Osteoblast (primary cell): ENCODE data around the gene ZNF804A. TPM values are rescaled to one million over a fixed set of nuclear protein-coding genes. Genes with fewer than 3 reads are reported as not detected.

Source experiments
- DNase-seq: peaks from one replicate; pipeline ENCODE4 v3.0.0; 2011; ENCODE audit warnings: low spot score, mixed read lengths; ENCODE audit not compliant: insufficient read length; ENCODE audit errors: missing footprints
- H2AFZ ChIP-seq: 2 replicates; pipeline ENCODE4 v1.6.0; 2011; ENCODE audit warnings: mild to moderate bottlenecking, low read length
- H3K27ac ChIP-seq: 2 replicates; pipeline ENCODE4 v1.5.1; 2011; ENCODE audit warnings: mild to moderate bottlenecking, low read depth, low read length, moderate library complexity
- H3K27me3 ChIP-seq: 2 replicates; pipeline ENCODE4 v1.6.0; 2012; ENCODE audit warnings: mild to moderate bottlenecking, control low read depth, inconsistent platforms, low read length, moderate library complexity; ENCODE audit not compliant: insufficient read depth
- H3K36me3 ChIP-seq: 2 replicates; pipeline ENCODE4 v1.5.1; 2011; ENCODE audit warnings: mild to moderate bottlenecking, low read length, control low read depth, moderate library complexity; ENCODE audit not compliant: insufficient read depth
- H3K4me1 ChIP-seq: 2 replicates; pipeline ENCODE4 v1.5.1; 2011; ENCODE audit warnings: mild to moderate bottlenecking, low read length, control low read depth, moderate library complexity; ENCODE audit not compliant: insufficient read depth
- H3K4me2 ChIP-seq: 2 replicates; pipeline ENCODE4 v1.6.0; 2011; ENCODE audit warnings: mild to moderate bottlenecking, low read length; ENCODE audit not compliant: insufficient read depth
- H3K4me3 ChIP-seq: fragments of 200-600 bp; sonication (generic); 3 replicates; pipeline ENCODE4 v1.5.1; 2012; ENCODE audit warnings: mild to moderate bottlenecking, low read length, inconsistent platforms; ENCODE audit not compliant: insufficient read depth
- H3K79me2 ChIP-seq: 2 replicates; pipeline ENCODE4 v1.6.0; 2012; ENCODE audit warnings: mild to moderate bottlenecking, low read length, control low read depth, inconsistent platforms; ENCODE audit not compliant: insufficient read depth
- H3K9me3 ChIP-seq: 2 replicates; pipeline ENCODE4 v1.5.1; 2011; ENCODE audit warnings: low read depth, low read length, control low read depth
- H4K20me1 ChIP-seq: 2 replicates; pipeline ENCODE4 v1.6.0; 2012; ENCODE audit warnings: mild to moderate bottlenecking, low read length, control low read depth; ENCODE audit not compliant: insufficient read depth
- total RNA-seq: library from RNA; depleted of rRNA; stranded (reverse); fragments of >200 nt; gene quantifications from 2 replicates; pipeline ENCODE4 v1.2.3, GENCODE V29; 2012
- TF ChIP-seq, protein P1 (sequence below): IDR thresholded peaks from 2 replicates; pipeline ENCODE4 v1.5.1; 2011; ENCODE audit warnings: mild to moderate bottlenecking, low read depth, low read length, moderate library complexity; ENCODE audit errors: extremely low read depth

ZNF804A gene
- total RNA-seq, 1 donor: not detected

DNA sequence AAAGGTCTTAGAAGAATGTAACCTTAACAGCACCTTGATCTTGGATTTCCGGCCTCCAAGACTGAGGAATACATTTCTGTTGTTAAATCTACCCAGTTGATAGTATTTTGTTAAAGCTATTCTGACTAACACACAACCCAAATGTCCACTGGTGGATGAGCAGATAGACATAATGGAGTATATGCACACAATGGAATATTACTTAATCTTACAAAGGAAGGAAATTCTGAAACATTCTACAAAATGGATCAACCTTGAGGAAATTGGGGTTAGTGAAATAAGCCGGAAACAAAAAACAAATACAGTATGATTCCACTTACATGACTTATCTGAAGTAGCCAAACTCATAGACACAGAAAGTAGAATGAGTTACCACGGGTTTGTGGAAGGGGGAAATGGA lies 168.7 kb downstream of the ZNF804A start:
- Histone ChIP-seq H3K4me2 (no peak overlapping the region), H3K27ac (no peak overlapping the region), H3K4me1 (no peaks in the 10 kb centered on the region), H2AFZ (no peak overlapping the region), H3K9me3 (no peaks in the 10 kb centered on the region), H3K4me3 (no peak overlapping the region), H3K79me2 (no peaks in the 10 kb centered on the region), H3K36me3 (no peaks in the 10 kb centered on the region), H4K20me1 (no peaks in the 10 kb centered on the region), H3K27me3 (no peaks in the 10 kb centered on the region)
- TF ChIP-seq, protein P1, sequence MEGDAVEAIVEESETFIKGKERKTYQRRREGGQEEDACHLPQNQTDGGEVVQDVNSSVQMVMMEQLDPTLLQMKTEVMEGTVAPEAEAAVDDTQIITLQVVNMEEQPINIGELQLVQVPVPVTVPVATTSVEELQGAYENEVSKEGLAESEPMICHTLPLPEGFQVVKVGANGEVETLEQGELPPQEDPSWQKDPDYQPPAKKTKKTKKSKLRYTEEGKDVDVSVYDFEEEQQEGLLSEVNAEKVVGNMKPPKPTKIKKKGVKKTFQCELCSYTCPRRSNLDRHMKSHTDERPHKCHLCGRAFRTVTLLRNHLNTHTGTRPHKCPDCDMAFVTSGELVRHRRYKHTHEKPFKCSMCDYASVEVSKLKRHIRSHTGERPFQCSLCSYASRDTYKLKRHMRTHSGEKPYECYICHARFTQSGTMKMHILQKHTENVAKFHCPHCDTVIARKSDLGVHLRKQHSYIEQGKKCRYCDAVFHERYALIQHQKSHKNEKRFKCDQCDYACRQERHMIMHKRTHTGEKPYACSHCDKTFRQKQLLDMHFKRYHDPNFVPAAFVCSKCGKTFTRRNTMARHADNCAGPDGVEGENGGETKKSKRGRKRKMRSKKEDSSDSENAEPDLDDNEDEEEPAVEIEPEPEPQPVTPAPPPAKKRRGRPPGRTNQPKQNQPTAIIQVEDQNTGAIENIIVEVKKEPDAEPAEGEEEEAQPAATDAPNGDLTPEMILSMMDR: no peak
- DNase-seq: no peak

DNA sequence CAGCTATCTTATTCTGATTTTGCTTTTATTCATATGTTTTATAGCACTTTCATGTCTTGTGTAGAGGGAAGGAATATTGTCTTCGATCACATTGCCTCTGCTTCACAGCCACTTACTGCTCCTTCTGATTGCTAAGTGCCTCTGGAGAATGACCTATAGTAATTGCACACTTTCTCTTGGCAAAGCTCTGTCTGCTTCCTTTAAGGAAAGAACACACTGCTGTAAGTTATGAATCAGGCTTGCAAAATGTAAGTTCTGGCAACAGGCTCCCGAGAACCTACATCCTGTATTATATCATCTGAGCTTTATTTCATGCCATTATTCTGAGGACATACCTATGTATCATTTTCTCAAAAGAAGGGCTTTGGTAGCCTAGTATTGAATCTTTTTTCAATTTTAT lies 170.7 kb downstream of the ZNF804A start:
- no peak overlapping the region for H3K4me3 ChIP-seq
- H3K27ac ChIP-seq: no peak overlapping the region
- no peaks in the 10 kb centered on the region for H4K20me1 ChIP-seq
- H3K36me3 ChIP-seq: no peaks in the 10 kb centered on the region
- no peak for DNase-seq
- no peaks in the 10 kb centered on the region for H3K9me3 ChIP-seq
- no peaks in the 10 kb centered on the region for H3K27me3 ChIP-seq
- H3K4me1 ChIP-seq: no peaks in the 10 kb centered on the region
- no peak overlapping the region for H3K4me2 ChIP-seq
- TF ChIP-seq, protein P1: no peak
- no peak overlapping the region for H2AFZ ChIP-seq
- H3K79me2 ChIP-seq: no peaks in the 10 kb centered on the region

DNA sequence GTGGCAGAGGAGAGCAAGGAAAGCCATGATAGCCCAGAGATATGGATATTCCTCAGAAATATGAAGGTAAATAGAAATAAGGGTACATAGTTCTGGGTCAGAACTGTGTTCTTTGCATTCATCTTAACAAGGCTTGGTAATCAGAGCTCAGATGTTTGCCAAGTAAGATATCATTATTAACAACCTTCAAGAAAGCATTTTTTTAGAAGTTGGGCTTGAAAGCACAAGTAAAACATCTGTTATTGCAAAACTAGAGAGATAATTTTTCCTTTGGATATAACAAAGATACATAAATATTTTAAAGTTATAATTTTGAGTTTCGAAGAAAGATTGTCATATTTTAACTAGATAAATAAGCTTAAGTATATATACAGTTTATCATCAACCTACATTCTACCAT lies 171.4 kb downstream of the ZNF804A start:
- Histone ChIP-seq H4K20me1 (no peaks in the 10 kb centered on the region), H3K4me3 (no peak overlapping the region), H3K27ac (no peak overlapping the region), H3K4me1 (no peaks in the 10 kb centered on the region), H3K36me3 (no peaks in the 10 kb centered on the region), H2AFZ (no peak overlapping the region), H3K9me3 (no peaks in the 10 kb centered on the region), H3K27me3 (no peaks in the 10 kb centered on the region), H3K79me2 (no peaks in the 10 kb centered on the region), H3K4me2 (no peak overlapping the region)
- TF ChIP-seq, protein P1: no peak
- DNase-seq: no peak

DNA sequence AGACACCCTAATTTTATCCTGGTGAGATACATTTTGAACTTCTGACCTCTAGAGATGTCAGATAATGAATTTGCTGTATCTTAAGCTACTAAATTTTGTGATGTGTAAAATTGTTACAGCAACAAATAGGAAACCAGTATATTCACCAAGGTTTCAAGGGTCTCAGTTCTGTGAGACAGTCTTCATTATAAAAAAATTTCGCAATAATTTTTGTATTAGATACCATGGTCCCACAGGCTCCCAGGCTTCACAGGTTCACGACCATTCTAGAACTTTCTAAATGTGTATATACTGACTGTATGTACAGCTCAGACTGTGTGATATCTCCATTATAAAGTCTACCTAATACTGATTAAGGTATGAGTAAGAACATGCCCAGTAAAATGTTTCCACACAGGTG lies 181.4 kb downstream of the ZNF804A start:
- DNase-seq: no peak
- Histone ChIP-seq H3K27ac (no peak overlapping the region), H3K4me1 (no peaks in the 10 kb centered on the region), H3K9me3 (peaks cover 2% of the 10 kb centered on the region), H3K36me3 (no peaks in the 10 kb centered on the region), H3K4me3 (no peak overlapping the region), H2AFZ (no peak overlapping the region), H3K4me2 (no peak overlapping the region), H3K79me2 (no peaks in the 10 kb centered on the region), H3K27me3 (no peaks in the 10 kb centered on the region), H4K20me1 (no peaks in the 10 kb centered on the region)
- TF ChIP-seq, protein P1: no peak
